ENCODE measurements around the gene HSF2.

GRCh38 chr6:122412001-122412400 is 12.5 kb downstream of the HSF2 start:
- TF ChIP-seq EZH2 (IDR thresholded peaks at IDR 0.05; ENCODE audit: borderline replicate concordance, insufficient read depth, low read depth, low read length, poor library complexity, severe bottlenecking), result no peak
- TF ChIP-seq CTCF (IDR thresholded peaks at IDR 0.05), result no peak

Data from B cell (primary cell).